Activated CD8-positive, alpha-beta T cell treated with anti-CD3 and anti-CD28 coated beads, Interleukin-2, amount 10 ng/mL, durations not matched to agents 7 days and 5 days (primary cell): ENCODE data around the gene PRUNE1. TPM values are rescaled to one million over a fixed set of nuclear protein-coding genes. Genes with fewer than 3 reads are reported as not detected.

Experiments used
- ATAC-seq: fragments of 150-1000 bp; cut with Tn5 transposase; one replicate; pipeline ENCODE4 v1.10.0; 2021; ENCODE audit warnings: moderate library complexity
- CTCF ChIA-PET: fragments of 350-600 bp; sonication (Branson Sonifier 250); formaldehyde crosslinking; loops from one replicate; lab custom pipeline; 2021; ENCODE audit warnings: antibody characterized with exemption; lab: Charles Lee
- POLR2A ChIA-PET: fragments of 350-600 bp; sonication (Branson Sonifier 250); formaldehyde crosslinking; loops from one replicate; lab custom pipeline; 2021; ENCODE audit warnings: antibody characterized with exemption; lab: Charles Lee
- DNase-seq: peaks from one replicate; pipeline ENCODE4 v3.0.0-alpha.2; 2020
- H3K27ac Mint-ChIP-seq: one replicate; pipeline ENCODE4 v1.8.0; 2021; ENCODE audit warnings: mild to moderate bottlenecking, mixed read lengths
- H3K27me3 Mint-ChIP-seq: one replicate; pipeline ENCODE4 v1.8.0; 2021; ENCODE audit warnings: low read depth, mixed read lengths
- H3K36me3 Mint-ChIP-seq: one replicate; pipeline ENCODE4 v1.8.0; 2021; ENCODE audit warnings: low read depth, mixed read lengths
- H3K4me1 Mint-ChIP-seq: one replicate; pipeline ENCODE4 v1.8.0; 2021; ENCODE audit warnings: low read depth, mixed read lengths
- H3K4me3 Mint-ChIP-seq: one replicate; pipeline ENCODE4 v1.8.0; 2021; ENCODE audit warnings: mild to moderate bottlenecking, mixed read lengths
- H3K9me3 Mint-ChIP-seq: one replicate; pipeline ENCODE4 v1.8.0; 2022; ENCODE audit warnings: mixed read lengths; ENCODE audit not compliant: insufficient read depth
- total RNA-seq, 2 experiments: library from RNA; stranded (reverse); gene quantifications; one replicate each; pipeline ENCODE4 v1.2.3, GENCODE V29; 2021

The PRUNE1 gene
- total RNA-seq, 2 experiments from 2014 or later, result 15.8 to 19.0 TPM

DNA sequence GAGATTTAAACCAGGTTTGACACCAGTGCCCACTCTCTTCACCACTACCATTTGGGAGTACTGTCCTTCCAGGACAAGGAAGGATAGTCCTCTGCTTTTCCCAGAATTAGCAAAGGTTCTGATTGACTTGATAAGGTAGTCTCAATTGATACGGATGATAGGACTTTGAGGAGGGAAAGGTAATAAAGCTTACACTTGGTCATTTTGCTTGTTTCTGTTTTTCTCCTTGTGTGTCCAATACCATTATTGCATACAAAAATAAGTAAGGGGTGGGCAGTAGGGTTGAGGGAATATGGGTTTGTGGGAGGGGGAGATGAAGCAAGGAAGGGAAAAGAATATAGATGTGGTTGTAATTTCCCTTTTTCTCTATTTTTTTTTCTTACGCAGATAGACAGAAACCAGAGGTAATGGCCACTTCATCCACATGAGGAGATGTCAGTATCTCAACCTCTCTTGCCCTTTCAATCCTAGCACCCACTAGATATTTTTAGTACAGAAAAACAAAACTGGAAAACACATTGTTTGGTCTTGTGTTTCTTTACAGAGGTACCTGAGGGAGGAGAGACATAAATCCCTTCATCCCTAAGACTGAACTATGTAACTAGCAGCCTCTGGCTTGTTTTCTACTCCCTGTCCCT, 41.9 kb downstream of the PRUNE1 start:
- ChIA-PET POLR2A (interaction anchor here (0.7 to 1.1 kb wide), 8 partner anchors 7 to 149 kb away, joined by 3 read pairs; partner anchors contain the start of genes CDC42SE1, GABPB2, PIP5K1A and VPS72), CTCF (interaction anchor here (1.2 to 7.8 kb wide), 3 partner anchors 10 to 105 kb away, joined by 3 to 77 read pairs (median 60); partner anchors contain the start of genes CDC42SE1 and MLLT11)
- peaks cover 53% of the 10 kb centered on the region for H3K4me1 Mint-ChIP-seq
- DNase-seq (no peak), ATAC-seq (no peak)
- H3K9me3 Mint-ChIP-seq, result no peaks in the 10 kb centered on the region
- H3K4me3 Mint-ChIP-seq, result no peak overlapping the region
- peak overlapping the region; percentile 22 for H3K27ac Mint-ChIP-seq
- H3K36me3 Mint-ChIP-seq, result peaks cover 54% of the 10 kb centered on the region
- H3K27me3 Mint-ChIP-seq, result no peaks in the 10 kb centered on the region

DNA sequence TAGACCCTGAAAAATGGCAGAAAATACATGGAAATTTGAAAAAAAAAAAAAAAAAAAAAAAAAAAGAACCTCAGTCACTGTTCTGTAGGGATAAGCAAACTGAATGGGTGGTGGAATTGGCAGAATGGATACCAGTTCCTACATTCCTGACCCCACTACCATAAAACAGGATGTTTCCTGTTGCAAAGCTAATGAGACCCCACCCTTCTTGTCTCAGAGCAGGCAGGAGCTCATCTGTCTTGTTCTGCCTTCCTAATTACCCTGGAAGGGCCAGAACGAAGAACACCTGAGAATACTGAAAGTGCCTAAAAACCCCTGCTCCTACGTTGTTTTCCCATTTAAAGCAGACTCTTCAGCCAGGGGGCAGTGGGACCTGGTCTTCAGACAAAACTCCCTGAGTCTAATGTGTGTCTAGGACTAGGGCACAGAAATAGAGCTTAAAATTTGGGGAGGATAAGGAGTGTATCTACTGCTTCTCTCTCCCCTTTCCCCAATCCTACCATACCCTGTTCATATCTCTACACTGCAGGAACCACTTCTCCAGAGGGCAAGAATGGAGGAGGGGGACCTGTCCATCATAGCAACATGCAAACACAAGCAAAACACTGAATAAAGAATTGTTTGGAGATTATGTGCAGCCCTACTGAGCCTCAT, 43.2 kb downstream of the PRUNE1 start:
- H3K9me3 Mint-ChIP-seq, result no peaks in the 10 kb centered on the region
- no peak for DNase-seq
- CTCF ChIA-PET, result interaction anchor here (1.5 to 6.4 kb wide), 3 partner anchors 9 to 55 kb away, joined by 3 to 77 read pairs (median 4); partner anchors contain the start of genes CDC42SE1 and MLLT11

DNA sequence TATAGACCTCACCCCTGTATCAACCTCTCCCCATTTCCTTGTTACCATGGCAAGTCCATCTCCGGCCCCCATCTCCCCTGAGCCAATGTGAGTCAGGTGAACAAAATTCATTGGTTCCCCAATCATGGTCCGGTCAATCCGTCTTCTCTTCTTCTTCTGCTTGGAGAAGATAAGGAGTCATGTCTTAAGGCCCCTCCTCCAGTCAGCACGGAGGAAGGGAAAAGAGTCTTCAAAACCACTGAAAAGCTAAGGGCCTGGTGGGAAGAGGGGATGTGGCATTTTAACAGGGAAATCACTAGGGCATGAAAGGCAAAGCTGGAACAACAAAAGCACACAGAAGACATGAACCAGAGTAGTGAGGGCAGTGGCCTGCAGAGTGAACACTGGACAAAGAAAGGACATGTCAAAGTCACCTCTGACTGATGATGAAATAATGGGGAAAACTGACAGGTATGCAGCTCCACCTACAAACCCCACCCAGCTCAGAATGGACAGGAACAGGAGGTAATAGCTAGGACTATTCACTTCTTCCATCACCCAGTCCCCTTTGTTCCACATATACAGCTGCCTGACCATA, 46.8 kb downstream of the PRUNE1 start:
- H3K27ac Mint-ChIP-seq, result peak overlapping the region; percentile 96
- ChIA-PET CTCF (interaction anchor here (1.8 to 4.7 kb wide), 4 partner anchors 16 to 59 kb away, joined by 5 to 20 read pairs (median 14); partner anchors contain the start of genes GABPB2 and MINDY1), POLR2A (interaction anchor here (0.7 to 1.6 kb wide), 3 partner anchors 16 to 74 kb away, joined by 3 to 4 read pairs (median 3); partner anchors contain the start of gene GABPB2)
- peak overlapping the region; percentile 94 for H3K4me3 Mint-ChIP-seq
- ATAC-seq, result no peak
- peaks cover 90% of the 10 kb centered on the region for H3K36me3 Mint-ChIP-seq
- DNase-seq, result no peak
- no peaks in the 10 kb centered on the region for H3K9me3 Mint-ChIP-seq
- peaks cover 44% of the 10 kb centered on the region for H3K4me1 Mint-ChIP-seq
- no peaks in the 10 kb centered on the region for H3K27me3 Mint-ChIP-seq

More for the DNA sequence above, 43.2 kb downstream of the PRUNE1 start:
- H3K27ac Mint-ChIP-seq, result peak overlapping the region; percentile 52
- no peak for ATAC-seq
- H3K27me3 Mint-ChIP-seq, result no peaks in the 10 kb centered on the region
- peaks cover 68% of the 10 kb centered on the region for H3K36me3 Mint-ChIP-seq
- no peak overlapping the region for H3K4me3 Mint-ChIP-seq
- peaks cover 62% of the 10 kb centered on the region for H3K4me1 Mint-ChIP-seq
- POLR2A ChIA-PET, result interaction anchor here (0.6 to 1.1 kb wide), 3 partner anchors 20 to 81 kb away, joined by 3 read pairs; partner anchors contain the start of gene GABPB2

DNA sequence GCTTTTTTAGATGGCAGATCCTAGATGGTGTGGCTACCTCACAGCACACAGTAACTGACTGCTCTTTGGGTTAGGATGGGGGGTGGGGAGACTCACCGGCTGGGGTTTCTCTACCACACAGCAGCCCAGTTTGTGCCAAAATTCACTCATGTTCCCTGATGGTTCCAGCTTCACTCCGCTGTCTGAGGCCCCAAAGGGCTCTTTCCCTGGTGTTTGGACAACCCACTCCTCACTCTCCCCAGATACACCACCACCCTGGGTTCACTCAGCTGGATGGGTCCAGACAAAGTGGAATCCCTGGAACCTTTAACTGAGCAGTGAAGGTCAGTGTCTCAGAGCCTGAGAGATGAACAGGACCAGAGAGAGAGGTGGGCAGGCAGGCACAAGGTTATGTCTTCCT, 47.3 kb downstream of the PRUNE1 start:
- peak overlapping the region; percentile 94 for H3K4me3 Mint-ChIP-seq
- POLR2A ChIA-PET, result interaction anchor here (1.0 to 1.6 kb wide), 2 partner anchors 15 to 74 kb away, joined by 3 to 4 read pairs; partner anchors contain the start of gene GABPB2
- ATAC-seq (no peak), DNase-seq (no peak)
- H3K9me3 Mint-ChIP-seq, result no peaks in the 10 kb centered on the region
- CTCF ChIA-PET, result interaction anchor here (1.0 to 4.7 kb wide), 5 partner anchors 8 to 60 kb away, joined by 4 to 20 read pairs (median 10); partner anchors contain the start of genes GABPB2 and MINDY1
- H3K4me1 Mint-ChIP-seq, result peaks cover 48% of the 10 kb centered on the region
- H3K27me3 Mint-ChIP-seq, result no peaks in the 10 kb centered on the region
- peak overlapping the region; percentile 96 for H3K27ac Mint-ChIP-seq
- peaks cover 86% of the 10 kb centered on the region for H3K36me3 Mint-ChIP-seq

DNA sequence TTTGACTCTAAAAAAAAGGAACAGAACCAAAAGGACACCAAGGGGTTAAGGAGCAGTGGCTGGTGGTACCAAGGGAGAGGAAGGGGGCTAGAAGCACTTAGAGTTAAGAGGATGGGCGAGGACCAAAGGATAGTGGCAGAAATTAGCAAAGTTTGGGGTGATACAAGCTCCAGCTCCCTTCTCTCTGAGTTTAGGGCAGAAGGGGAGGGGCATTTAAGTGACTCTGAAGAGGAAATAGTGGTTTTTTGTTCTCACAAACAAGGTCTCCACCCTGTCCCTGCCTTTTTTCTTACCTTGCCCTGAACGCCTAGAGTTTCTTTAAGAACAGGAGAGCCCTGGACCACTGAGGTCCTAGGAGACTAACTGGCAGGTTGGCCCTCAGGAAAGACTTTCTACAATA, 47.9 kb downstream of the PRUNE1 start:
- peak; percentile 32 for ATAC-seq
- H3K9me3 Mint-ChIP-seq, result no peaks in the 10 kb centered on the region
- ChIA-PET CTCF (interaction anchor here (0.6 to 4.7 kb wide), 6 partner anchors 9 to 78 kb away, joined by 3 to 20 read pairs (median 8); partner anchors contain the start of genes GABPB2 and MINDY1), POLR2A (interaction anchor here (1.0 to 4.5 kb wide), 4 partner anchors 9 to 75 kb away, joined by 3 to 32 read pairs (median 8); partner anchors contain the start of genes C1orf56 and GABPB2)
- peaks cover 81% of the 10 kb centered on the region for H3K36me3 Mint-ChIP-seq
- H3K4me3 Mint-ChIP-seq, result peak overlapping the region; percentile 94
- H3K27me3 Mint-ChIP-seq, result no peaks in the 10 kb centered on the region
- peak overlapping the region; percentile 96 for H3K27ac Mint-ChIP-seq
- peak; percentile 57 for DNase-seq
- peaks cover 54% of the 10 kb centered on the region for H3K4me1 Mint-ChIP-seq

DNA sequence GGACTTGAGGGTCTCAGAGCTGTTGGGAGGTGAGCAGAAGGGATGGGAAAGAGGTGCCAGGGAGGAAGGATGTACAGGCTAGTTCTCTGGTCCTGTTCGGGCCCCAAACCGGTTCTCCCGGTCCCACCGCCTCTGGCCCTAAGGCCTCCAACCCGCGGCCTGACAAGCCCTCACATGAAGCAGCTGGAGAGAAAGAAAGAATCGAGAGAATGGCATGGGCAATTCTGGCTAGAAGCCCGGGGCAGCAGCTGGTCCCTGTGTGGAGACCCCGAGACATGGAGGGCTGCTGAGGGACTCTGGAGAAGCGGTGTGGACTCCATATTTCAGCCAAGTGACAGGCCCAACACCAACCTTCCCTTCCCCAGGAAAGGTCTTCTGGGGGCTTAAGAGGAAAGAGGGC, 50.4 kb downstream of the PRUNE1 start:
- H3K36me3 Mint-ChIP-seq, result peaks cover 59% of the 10 kb centered on the region
- DNase-seq, result peak; percentile 44

DNA sequence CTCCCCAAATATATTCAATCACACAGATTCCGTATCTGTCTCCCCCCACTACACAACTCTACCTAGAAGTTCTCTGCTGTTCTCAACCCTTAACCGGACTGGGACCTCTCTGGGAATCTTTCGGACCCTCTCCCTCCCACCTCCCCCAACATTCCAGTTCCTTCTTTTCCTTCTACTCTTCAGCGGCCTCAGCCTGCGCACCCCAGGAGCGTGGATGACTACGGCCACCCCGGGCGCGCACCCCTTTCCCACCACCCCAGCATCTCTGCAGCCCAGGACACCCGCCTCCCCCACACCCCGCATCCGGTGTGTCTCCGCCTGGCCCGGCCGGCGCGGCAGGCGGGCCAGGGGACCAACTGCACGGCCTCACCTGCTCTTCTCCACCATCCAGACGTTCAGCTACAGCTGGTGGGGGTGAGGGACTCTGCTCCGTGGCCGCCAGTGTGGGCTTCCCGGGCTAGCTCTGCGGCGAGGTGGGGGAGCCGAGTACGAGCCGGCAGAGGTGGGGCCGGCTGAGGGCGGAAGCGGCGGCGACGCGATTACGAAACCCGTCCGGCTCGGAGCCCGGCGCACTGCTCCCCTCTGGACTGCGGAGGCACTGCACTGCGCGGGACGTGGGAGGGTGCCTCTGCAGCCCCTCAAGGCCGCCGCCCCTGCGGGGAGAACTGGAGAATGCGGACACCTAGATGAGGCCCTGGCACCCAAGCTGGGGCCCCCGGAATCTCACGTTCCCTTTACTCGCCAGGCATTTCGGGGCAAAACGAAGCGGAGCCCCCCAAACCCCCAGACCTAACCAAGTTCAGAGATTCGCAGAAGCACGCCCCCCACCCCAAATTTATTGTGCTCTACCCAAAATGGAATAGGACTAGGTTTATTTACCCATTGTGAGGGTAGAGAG, 51.1 kb downstream of the PRUNE1 start, which contains the start of gene CDC42SE1:
Gene CDC42SE1 (minus strand): TSS at position 514 of the 898 bp plus-strand sequence. CDS start 3,892 bp downstream, outside the sequence.
- ChIA-PET POLR2A (interaction anchor here (0.7 to 5.8 kb wide), 9 partner anchors 8 to 139 kb away, joined by 3 to 51 read pairs (median 3); partner anchors contain the start of genes C1orf56, GABPB2, PIP5K1A and TNFAIP8L2), CTCF (interaction anchor here (0.6 to 6.7 kb wide), 11 partner anchors 9 to 100 kb away, joined by 3 to 77 read pairs (median 9); partner anchors contain the start of genes C1orf56, GABPB2, MINDY1 and TNFAIP8L2)
- Mint-ChIP-seq H3K27ac (peak within 1 kb of the TSS; percentile 96), H3K4me1 (peaks cover 56% of the 10 kb centered on the region), H3K4me3 (peak within 1 kb of the TSS; percentile 94), H3K36me3 (peaks cover 54% of the 10 kb centered on the region), H3K27me3 (no peaks in the 10 kb centered on the region), H3K9me3 (no peaks in the 10 kb centered on the region)
- DNase-seq (peak; percentile 91), ATAC-seq (peak; percentile 78)

More for the DNA sequence above, 50.4 kb downstream of the PRUNE1 start:
- no peak for ATAC-seq
- peak overlapping the region; percentile 96 for H3K27ac Mint-ChIP-seq
- peak overlapping the region; percentile 94 for H3K4me3 Mint-ChIP-seq
- no peaks in the 10 kb centered on the region for H3K27me3 Mint-ChIP-seq
- ChIA-PET POLR2A (interaction anchor here (0.6 to 5.8 kb wide), 11 partner anchors 9 to 223 kb away, joined by 3 to 51 read pairs (median 5); partner anchors contain the start of genes C1orf56, GABPB2, PIP5K1A and TNFAIP8L2), CTCF (interaction anchor here (0.6 to 6.7 kb wide), 11 partner anchors 9 to 101 kb away, joined by 3 to 77 read pairs (median 9); partner anchors contain the start of genes C1orf56, GABPB2, MINDY1 and TNFAIP8L2)
- H3K4me1 Mint-ChIP-seq, result peaks cover 57% of the 10 kb centered on the region
- H3K9me3 Mint-ChIP-seq, result no peaks in the 10 kb centered on the region

DNA sequence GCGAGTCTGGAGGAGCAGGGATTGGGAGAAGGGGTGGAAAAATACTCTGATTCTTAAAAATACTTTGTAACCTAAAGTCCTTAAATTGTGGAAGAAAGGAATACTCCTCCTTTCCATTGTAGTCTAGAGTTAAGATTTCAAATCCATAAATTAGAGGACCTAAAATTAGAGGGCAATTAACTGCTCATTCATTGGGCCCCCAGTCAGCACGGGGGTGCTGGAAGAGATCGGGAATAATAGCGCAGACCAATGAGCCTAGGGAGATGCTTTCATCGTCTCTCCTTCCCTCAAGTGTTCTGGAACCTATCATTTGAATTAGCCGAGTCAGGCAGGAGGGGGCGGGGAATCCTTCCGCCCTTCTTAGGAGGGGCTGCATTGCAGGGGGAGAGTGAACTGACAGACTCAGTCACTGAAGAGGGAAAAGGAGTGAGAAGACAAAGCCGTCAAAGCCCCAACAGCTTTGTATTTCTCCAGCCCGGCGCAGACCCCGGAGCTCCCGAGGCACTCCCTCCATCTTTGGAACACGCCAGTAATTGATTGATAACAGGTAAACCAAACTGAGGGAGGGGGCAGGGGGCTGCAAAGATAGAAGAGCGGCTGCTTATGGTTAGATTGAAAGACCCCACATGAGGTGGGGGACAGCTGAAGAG, 51.9 kb downstream of the PRUNE1 start, which contains the start of gene MLLT11:
Gene MLLT11 (plus strand): TSS at position 391 of the 650 bp plus-strand sequence. CDS start 6,828 bp downstream, outside the sequence.
- peak within 1 kb of the TSS; percentile 96 for H3K27ac Mint-ChIP-seq
- H3K27me3 Mint-ChIP-seq, result no peaks in the 10 kb centered on the region
- no peak for ATAC-seq
- peaks cover 50% of the 10 kb centered on the region for H3K36me3 Mint-ChIP-seq
- ChIA-PET POLR2A (interaction anchor here (0.7 to 5.8 kb wide), 7 partner anchors 8 to 106 kb away, joined by 3 to 51 read pairs (median 4); partner anchors contain the start of genes C1orf56, GABPB2 and TNFAIP8L2), CTCF (interaction anchor here (0.8 to 6.7 kb wide), 13 partner anchors 8 to 99 kb away, joined by 3 to 77 read pairs (median 7); partner anchors contain the start of genes C1orf56, GABPB2 and MINDY1)
- DNase-seq, result peak; percentile 58
- H3K4me1 Mint-ChIP-seq, result peaks cover 52% of the 10 kb centered on the region
- peak within 1 kb of the TSS; percentile 94 for H3K4me3 Mint-ChIP-seq
- no peaks in the 10 kb centered on the region for H3K9me3 Mint-ChIP-seq

DNA sequence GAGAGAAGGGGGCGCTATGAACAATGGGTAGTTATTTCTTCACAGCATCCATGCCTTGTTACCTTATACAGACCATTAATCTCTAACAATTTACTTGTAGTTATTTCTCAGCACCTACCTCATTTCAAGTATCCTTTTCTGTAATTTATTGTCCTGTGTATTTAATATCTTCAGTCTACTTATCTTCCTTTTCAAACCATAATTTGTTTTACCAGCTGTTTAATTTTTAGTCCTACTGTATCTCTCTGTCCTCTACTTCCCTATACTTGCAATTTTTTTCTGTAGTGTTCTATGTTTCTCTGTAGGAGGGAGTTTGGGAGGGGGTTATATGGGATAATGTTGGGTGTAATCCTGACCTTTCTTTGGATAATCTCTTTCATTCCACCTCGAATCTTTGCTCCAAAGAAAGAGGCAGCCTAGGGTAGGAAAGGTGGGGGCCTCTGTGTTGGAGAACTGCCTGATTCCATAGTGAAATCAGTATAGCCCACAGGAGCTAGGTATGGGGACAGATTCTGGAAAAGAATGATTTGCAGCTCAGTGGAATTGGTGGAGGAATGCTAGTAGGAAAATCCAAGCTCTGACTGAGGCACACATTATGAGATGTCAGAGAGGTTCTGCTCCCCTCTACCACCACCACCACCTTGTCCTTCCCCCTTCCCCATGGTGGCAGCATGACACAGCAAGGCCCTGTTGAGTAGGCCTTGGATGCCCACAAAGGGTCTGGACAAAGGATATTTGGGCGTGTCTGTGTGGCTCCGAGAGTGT, 52.6 kb downstream of the PRUNE1 start:
- DNase-seq (no peak), ATAC-seq (no peak)
- Mint-ChIP-seq H3K4me3 (peak overlapping the region; percentile 94), H3K36me3 (peaks cover 46% of the 10 kb centered on the region), H3K27me3 (no peaks in the 10 kb centered on the region), H3K9me3 (no peaks in the 10 kb centered on the region), H3K4me1 (peaks cover 47% of the 10 kb centered on the region), H3K27ac (peak overlapping the region; percentile 96)
- POLR2A ChIA-PET, result interaction anchor here (4.5 to 5.8 kb wide), 2 partner anchors 10 to 14 kb away, joined by 32 to 51 read pairs; partner anchors contain the start of genes C1orf56 and GABPB2
- CTCF ChIA-PET, result interaction anchor here (0.8 to 6.7 kb wide), 12 partner anchors 9 to 96 kb away, joined by 3 to 77 read pairs (median 8); partner anchors contain the start of genes C1orf56, GABPB2, MINDY1 and TNFAIP8L2
